ENCODE data around the gene PSMC6.

DNA sequence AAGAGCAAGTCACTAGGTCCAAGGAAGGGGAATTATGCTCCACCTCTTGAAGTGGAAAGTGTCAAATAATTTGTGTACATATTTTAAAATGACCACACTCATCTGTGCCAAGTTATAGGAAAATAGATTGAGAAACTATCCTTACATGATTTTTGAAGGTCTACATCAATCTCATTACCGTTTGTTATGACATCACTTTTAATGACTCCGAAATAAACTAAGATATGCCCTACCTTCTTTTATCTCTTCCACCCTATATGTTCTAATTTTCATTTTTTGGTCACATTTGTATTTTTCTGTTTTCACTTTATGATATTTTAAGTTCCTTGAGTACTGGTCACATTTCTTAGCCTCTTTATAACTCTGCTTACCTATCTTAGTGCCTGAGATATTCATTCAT lies 3.3 kb upstream of the PSMC6 start:
- no peak for TF ChIP-seq EZH2 (IDR thresholded peaks at IDR 0.05)
- TF ChIP-seq POLR2AphosphoS5 (IDR thresholded peaks at IDR 0.05; ENCODE audit: borderline replicate concordance, low read depth, low read length) = no peak
